Measurements from ENCODE around the gene PIANP. TPM values are rescaled to one million over a fixed set of nuclear protein-coding genes. Genes with fewer than 3 reads are reported as not detected.
"Not testable (repeated sequence)": the region's sequence is repeated elsewhere in the genome, so short reads cannot be mapped to it uniquely, and the experiment has no call there.

PIANP gene
- total and polyA plus RNA-seq, 10 of the 15 experiments (the other 5 are each of a cell fraction or from before 2014, with no cell fraction given) = 0.08 to 0.12 (median 0.08) TPM; not detected in 7

DNA sequence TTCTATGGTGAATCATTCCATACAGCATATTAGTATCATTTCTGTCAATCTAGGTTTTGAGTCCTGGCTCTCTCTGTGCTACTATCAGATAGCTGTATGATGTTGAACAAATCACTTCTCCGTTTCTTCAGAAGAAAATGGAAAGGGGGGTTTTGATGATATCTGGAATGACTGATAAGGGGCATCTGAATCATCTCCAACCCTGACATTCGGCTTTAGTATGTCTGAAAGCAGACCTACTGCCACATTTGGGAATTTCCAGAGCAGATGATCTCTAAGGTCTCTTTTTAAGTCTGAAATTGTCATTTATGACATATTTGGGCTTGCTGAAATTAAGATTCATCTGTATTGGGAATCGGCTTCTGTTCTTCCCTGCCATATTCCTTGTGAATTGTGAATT lies 42.2 kb upstream of the PIANP start (continued):
- TF ChIP-seq, protein P1, sequence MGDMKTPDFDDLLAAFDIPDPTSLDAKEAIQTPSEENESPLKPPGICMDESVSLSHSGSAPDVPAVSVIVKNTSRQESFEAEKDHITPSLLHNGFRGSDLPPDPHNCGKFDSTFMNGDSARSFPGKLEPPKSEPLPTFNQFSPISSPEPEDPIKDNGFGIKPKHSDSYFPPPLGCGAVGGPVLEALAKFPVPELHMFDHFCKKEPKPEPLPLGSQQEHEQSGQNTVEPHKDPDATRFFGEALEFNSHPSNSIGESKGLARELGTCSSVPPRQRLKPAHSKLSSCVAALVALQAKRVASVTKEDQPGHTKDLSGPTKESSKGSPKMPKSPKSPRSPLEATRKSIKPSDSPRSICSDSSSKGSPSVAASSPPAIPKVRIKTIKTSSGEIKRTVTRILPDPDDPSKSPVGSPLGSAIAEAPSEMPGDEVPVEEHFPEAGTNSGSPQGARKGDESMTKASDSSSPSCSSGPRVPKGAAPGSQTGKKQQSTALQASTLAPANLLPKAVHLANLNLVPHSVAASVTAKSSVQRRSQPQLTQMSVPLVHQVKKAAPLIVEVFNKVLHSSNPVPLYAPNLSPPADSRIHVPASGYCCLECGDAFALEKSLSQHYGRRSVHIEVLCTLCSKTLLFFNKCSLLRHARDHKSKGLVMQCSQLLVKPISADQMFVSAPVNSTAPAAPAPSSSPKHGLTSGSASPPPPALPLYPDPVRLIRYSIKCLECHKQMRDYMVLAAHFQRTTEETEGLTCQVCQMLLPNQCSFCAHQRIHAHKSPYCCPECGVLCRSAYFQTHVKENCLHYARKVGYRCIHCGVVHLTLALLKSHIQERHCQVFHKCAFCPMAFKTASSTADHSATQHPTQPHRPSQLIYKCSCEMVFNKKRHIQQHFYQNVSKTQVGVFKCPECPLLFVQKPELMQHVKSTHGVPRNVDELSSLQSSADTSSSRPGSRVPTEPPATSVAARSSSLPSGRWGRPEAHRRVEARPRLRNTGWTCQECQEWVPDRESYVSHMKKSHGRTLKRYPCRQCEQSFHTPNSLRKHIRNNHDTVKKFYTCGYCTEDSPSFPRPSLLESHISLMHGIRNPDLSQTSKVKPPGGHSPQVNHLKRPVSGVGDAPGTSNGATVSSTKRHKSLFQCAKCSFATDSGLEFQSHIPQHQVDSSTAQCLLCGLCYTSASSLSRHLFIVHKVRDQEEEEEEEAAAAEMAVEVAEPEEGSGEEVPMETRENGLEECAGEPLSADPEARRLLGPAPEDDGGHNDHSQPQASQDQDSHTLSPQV (IDR thresholded peaks at IDR 0.05) = no peak
- TF ChIP-seq STAT1 (conservative IDR thresholded peaks at IDR 0.05) = no peak
- TF ChIP-seq, protein P2, sequence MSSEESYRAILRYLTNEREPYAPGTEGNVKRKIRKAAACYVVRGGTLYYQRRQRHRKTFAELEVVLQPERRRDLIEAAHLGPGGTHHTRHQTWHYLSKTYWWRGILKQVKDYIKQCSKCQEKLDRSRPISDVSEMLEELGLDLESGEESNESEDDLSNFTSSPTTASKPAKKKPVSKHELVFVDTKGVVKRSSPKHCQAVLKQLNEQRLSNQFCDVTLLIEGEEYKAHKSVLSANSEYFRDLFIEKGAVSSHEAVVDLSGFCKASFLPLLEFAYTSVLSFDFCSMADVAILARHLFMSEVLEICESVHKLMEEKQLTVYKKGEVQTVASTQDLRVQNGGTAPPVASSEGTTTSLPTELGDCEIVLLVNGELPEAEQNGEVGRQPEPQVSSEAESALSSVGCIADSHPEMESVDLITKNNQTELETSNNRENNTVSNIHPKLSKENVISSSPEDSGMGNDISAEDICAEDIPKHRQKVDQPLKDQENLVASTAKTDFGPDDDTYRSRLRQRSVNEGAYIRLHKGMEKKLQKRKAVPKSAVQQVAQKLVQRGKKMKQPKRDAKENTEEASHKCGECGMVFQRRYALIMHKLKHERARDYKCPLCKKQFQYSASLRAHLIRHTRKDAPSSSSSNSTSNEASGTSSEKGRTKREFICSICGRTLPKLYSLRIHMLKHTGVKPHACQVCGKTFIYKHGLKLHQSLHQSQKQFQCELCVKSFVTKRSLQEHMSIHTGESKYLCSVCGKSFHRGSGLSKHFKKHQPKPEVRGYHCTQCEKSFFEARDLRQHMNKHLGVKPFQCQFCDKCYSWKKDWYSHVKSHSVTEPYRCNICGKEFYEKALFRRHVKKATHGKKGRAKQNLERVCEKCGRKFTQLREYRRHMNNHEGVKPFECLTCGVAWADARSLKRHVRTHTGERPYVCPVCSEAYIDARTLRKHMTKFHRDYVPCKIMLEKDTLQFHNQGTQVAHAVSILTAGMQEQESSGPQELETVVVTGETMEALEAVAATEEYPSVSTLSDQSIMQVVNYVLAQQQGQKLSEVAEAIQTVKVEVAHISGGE (CRISPR knock-in tag; IDR thresholded peaks at IDR 0.05) = no peak
- no peak for TF ChIP-seq ZNF384 (IDR thresholded peaks at IDR 0.05; ENCODE audit: borderline replicate concordance, low read depth, low read length)
- TF ChIP-seq, protein P3, sequence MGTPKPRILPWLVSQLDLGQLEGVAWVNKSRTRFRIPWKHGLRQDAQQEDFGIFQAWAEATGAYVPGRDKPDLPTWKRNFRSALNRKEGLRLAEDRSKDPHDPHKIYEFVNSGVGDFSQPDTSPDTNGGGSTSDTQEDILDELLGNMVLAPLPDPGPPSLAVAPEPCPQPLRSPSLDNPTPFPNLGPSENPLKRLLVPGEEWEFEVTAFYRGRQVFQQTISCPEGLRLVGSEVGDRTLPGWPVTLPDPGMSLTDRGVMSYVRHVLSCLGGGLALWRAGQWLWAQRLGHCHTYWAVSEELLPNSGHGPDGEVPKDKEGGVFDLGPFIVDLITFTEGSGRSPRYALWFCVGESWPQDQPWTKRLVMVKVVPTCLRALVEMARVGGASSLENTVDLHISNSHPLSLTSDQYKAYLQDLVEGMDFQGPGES (IDR thresholded peaks at IDR 0.05) = no peak
- no peak for TF ChIP-seq CBX3 (IDR thresholded peaks at IDR 0.05; ENCODE audit: borderline replicate concordance, low read depth)

DNA sequence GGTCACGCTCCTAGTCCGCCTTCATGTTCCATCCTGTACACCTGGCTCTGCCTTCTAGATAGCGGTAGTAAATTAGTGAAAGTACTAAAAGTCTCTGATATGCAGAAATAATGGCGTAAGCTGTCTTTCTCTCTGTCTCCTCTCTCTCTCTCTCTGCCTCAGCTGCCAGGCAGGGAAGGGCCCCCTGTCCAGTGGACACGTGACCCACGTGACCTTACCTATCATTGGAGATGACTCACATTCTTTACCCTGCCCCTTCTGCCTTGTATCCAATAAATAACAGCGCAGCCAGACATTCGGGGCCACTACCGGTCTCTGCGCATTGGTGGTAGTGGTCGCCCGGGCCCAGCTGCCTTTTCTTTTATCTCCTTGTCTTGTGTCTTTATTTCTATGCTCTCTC lies 41.5 kb upstream of the PIANP start:
- ATAC-seq; H3K79me2 ChIP-seq (ENCODE audit: control insufficient read depth, insufficient read depth, low read length); CTCF ChIA-PET; in situ Hi-C loops (cut with MboI); FAIRE-seq; H2AFZ ChIP-seq (ENCODE audit: control insufficient read depth, low read depth, low read length); RAD21 ChIA-PET (ENCODE audit: unreplicated experiment); H3K4me2 ChIP-seq (ENCODE audit: control insufficient read depth, insufficient read depth); H4K20me1 ChIP-seq (ENCODE audit: control insufficient read depth, insufficient read depth); DNase-seq (ENCODE audit: low read depth, low spot score); H3K4me3 ChIP-seq; POLR2A ChIA-PET; intact Hi-C loops (cut with micrococcal nuclease; ENCODE audit: unreplicated experiment); BruUV-seq (replicated peaks); H3K9me3 ChIP-seq (replicated peaks; ENCODE audit: control insufficient read depth, insufficient read depth, low read length); H3K9ac ChIP-seq (ENCODE audit: control insufficient read depth, insufficient read depth, low read length); H3K36me3 ChIP-seq (ENCODE audit: control insufficient read depth in 2 of 2, insufficient read depth in 2 of 2, low read length in 1 of 2); H3K27ac ChIP-seq (ENCODE audit: control insufficient read depth, insufficient read depth); H3K27me3 ChIP-seq (replicated peaks in 1 of 2; ENCODE audit: control insufficient read depth in 2 of 2, insufficient read depth in 2 of 2, low read length in 1 of 2): not testable (repeated sequence)
- SMC1A ChIA-PET (ENCODE audit: uncharacterized antibody, unreplicated experiment) = interaction anchor here (0.6 kb wide), 1 partner anchor 79 kb away, joined by 3 read pairs; no protein-coding TSS in a partner anchor
- WGBS (ENCODE audit: insufficient coverage, insufficient replicate concordance, low lambda C conversion rate, missing lambda C conversion rate) = 88% methylated on average over 12 of the region's 12 CpGs
- peaks cover 13% of the 10 kb centered on the region for H3K4me1 ChIP-seq (ENCODE audit: control insufficient read depth, insufficient read depth, low read length)
